ENCODE measurements around the gene BMP4. TPM values are rescaled to one million over a fixed set of nuclear protein-coding genes. Genes with fewer than 3 reads are reported as not detected.

Gene BMP4
- total and polyA plus RNA-seq, 2 of the 13 experiments (the other 11 are each of a cell fraction or from before 2014, with no cell fraction given), result 56.4 to 169 TPM

GRCh38 chr14:53942970-53943750 is 13.5 kb downstream of the BMP4 start (continued):
- TF ChIP-seq ZNF644 (CRISPR knock-in tag; IDR thresholded peaks at IDR 0.05; ENCODE audit: low read depth) (peak; percentile 70; the same call in 1 of the 2 replicates), NR2F2 (IDR thresholded peaks at IDR 0.05; ENCODE audit: borderline replicate concordance, low read depth) (peak; percentile 94), GATAD2A (CRISPR knock-in tag; IDR thresholded peaks at IDR 0.05) (peak; percentile 85), ZNF747 (CRISPR knock-in tag; IDR thresholded peaks at IDR 0.05; ENCODE audit: borderline replicate concordance) (peak; percentile 31; the same call in 1 of the 2 replicates), ATF2 (CRISPR knock-in tag; IDR thresholded peaks at IDR 0.05) (0 out of 2 replicates have a peak, but pooled peaks have one; percentile 50), ZFP36L1 (CRISPR knock-in tag; IDR thresholded peaks at IDR 0.05) (no peak), MAFK (conservative IDR thresholded peaks at IDR 0.05 in 1 of 2, IDR thresholded peaks at IDR 0.05 in 1 of 2; ENCODE audit: low read length in 2 of 2) (peak in 1 of 2 experiments; percentile 0; a peak in 1 of 4 replicates), FOXO1 (CRISPR knock-in tag; IDR thresholded peaks at IDR 0.05) (peak; percentile 61; the same call in 1 of the 2 replicates), HMG20B (CRISPR knock-in tag; conservative IDR thresholded peaks at IDR 0.05) (0 out of 2 replicates have a peak, but pooled peaks have one; percentile 43), RXRB (CRISPR knock-in tag; IDR thresholded peaks at IDR 0.05; ENCODE audit: borderline replicate concordance) (peak; percentile 79; the same call in 1 of the 2 replicates), SNAPC2 (CRISPR knock-in tag; IDR thresholded peaks at IDR 0.05) (0 out of 2 replicates have a peak, but pooled peaks have one; percentile 35), SOX13 (IDR thresholded peaks at IDR 0.05) (peak; percentile 63; the same call in 1 of the 2 replicates), SOX13 (CRISPR knock-in tag; conservative IDR thresholded peaks at IDR 0.05 in 1 of 2, IDR thresholded peaks at IDR 0.05 in 1 of 2) (peak in 1 of 2 experiments; percentile 94; a peak in 2 of 4 replicates), E2F2 (CRISPR knock-in tag; IDR thresholded peaks at IDR 0.05; ENCODE audit: borderline replicate concordance) (no peak), ZNF143 (CRISPR knock-in tag; IDR thresholded peaks at IDR 0.05) (no peak), POLR2AphosphoS2 (IDR thresholded peaks at IDR 0.05; ENCODE audit: low read depth, low read length) (no peak), FOXP1 (IDR thresholded peaks at IDR 0.05) (no peak), FOXP1 (CRISPR knock-in tag; IDR thresholded peaks at IDR 0.05) (peak; percentile 66), MED1 (CRISPR knock-in tag; IDR thresholded peaks at IDR 0.05) (peak; percentile 67; the same call in 1 of the 2 replicates), ARNT2 (CRISPR knock-in tag; IDR thresholded peaks at IDR 0.05; ENCODE audit: low read depth) (0 out of 2 replicates have a peak, but pooled peaks have one; percentile 26), NFYB (CRISPR knock-in tag; IDR thresholded peaks at IDR 0.05) (no peak), FOXJ3 (CRISPR knock-in tag; IDR thresholded peaks at IDR 0.05; ENCODE audit: borderline replicate concordance) (peak; percentile 57; the same call in 1 of the 2 replicates), UBTF (CRISPR knock-in tag; IDR thresholded peaks at IDR 0.05) (no peak), ASH2L (IDR thresholded peaks at IDR 0.05; ENCODE audit: insufficient read length, low read depth, low read length) (peak; percentile 90)

Measured in HepG2 (cell line).